Tibial nerve (tissue), 4 donors: ENCODE data around the gene CDH22. TPM values are rescaled to one million over a fixed set of nuclear protein-coding genes. Genes with fewer than 3 reads are reported as not detected.

Experiments used
- DNase-seq, 2 donors: peaks; one replicate each; pipeline ENCODE4 v3.0.0-alpha.2; 2019; ENCODE audit warnings: low spot score in 2 of 2
- H3K27ac ChIP-seq, 4 donors: fragments of 200-600 bp; sonication (generic) in 3 of 4; one replicate each; pipeline ENCODE4 v1.5.1; 2017 to 2019; ENCODE audit warnings: mild to moderate bottlenecking in 1 of 4
- H3K27me3 ChIP-seq, 2 donors: fragments of 200-600 bp; sonication (generic) in 1 of 2; one replicate each; pipeline versions ENCODE4 v1.5.1 to v1.6.0; 2017 to 2019
- H3K36me3 ChIP-seq, 3 donors: fragments of 200-600 bp; sonication (generic); one replicate each; pipeline ENCODE4 v1.5.1; 2018 to 2019
- H3K4me1 ChIP-seq, 4 donors: fragments of 200-600 bp; sonication (generic) in 3 of 4; one replicate each; pipeline ENCODE4 v1.5.1; 2017 to 2019
- H3K4me3 ChIP-seq, 4 donors: fragments of 200-600 bp; sonication (generic) in 3 of 4; one replicate each; pipeline ENCODE4 v1.5.1; 2017 to 2019; ENCODE audit warnings: mild to moderate bottlenecking in 1 of 4, moderate library complexity in 1 of 4
- H3K9me3 ChIP-seq, 4 donors: fragments of 200-600 bp; sonication (generic) in 3 of 4; one replicate each; pipeline ENCODE4 v1.5.1; 2017 to 2019
- CTCF ChIP-seq, 5 experiments: fragments of 200-600 bp in 3 of 5; fragments of 450-650 bp in 2 of 5; sonication (generic) in 3 of 5; IDR thresholded peaks; one replicate each; pipeline ENCODE4 v1.5.1; 2016 to 2019; ENCODE audit warnings: antibody characterized with exemption in 5 of 5, mild to moderate bottlenecking in 3 of 5, moderate library complexity in 2 of 5
- EP300 ChIP-seq, 2 donors: sonication (generic); formaldehyde crosslinking; IDR thresholded peaks; one replicate each; pipeline ENCODE4 v1.6.1; 2017; ENCODE audit warnings: antibody characterized with exemption in 2 of 2, mild to moderate bottlenecking in 1 of 2
- POLR2A ChIP-seq, 2 donors: fragments of 450-650 bp; IDR thresholded peaks; one replicate each; pipeline ENCODE4 v1.6.1; 2017; ENCODE audit warnings: antibody characterized with exemption in 2 of 2, mild to moderate bottlenecking in 2 of 2, moderate library complexity in 2 of 2
- WGBS, 2 donors: methylation state at CpG; one replicate each; pipeline ENCODE4 v1.1.5; 2018; 5-methylcytosine and 5-hydroxymethylcytosine counted together
- total RNA-seq, 4 donors: library from RNA; depleted of rRNA; stranded (reverse); fragments of >200 nt; gene quantifications; one replicate each; pipeline ENCODE4 v1.1.0, GENCODE V29; 2016

Gene CDH22
- total RNA-seq, 4 donors from 2014 or later, result 0.20 to 1.0 (median 0.60) TPM; not detected in 1

DNA sequence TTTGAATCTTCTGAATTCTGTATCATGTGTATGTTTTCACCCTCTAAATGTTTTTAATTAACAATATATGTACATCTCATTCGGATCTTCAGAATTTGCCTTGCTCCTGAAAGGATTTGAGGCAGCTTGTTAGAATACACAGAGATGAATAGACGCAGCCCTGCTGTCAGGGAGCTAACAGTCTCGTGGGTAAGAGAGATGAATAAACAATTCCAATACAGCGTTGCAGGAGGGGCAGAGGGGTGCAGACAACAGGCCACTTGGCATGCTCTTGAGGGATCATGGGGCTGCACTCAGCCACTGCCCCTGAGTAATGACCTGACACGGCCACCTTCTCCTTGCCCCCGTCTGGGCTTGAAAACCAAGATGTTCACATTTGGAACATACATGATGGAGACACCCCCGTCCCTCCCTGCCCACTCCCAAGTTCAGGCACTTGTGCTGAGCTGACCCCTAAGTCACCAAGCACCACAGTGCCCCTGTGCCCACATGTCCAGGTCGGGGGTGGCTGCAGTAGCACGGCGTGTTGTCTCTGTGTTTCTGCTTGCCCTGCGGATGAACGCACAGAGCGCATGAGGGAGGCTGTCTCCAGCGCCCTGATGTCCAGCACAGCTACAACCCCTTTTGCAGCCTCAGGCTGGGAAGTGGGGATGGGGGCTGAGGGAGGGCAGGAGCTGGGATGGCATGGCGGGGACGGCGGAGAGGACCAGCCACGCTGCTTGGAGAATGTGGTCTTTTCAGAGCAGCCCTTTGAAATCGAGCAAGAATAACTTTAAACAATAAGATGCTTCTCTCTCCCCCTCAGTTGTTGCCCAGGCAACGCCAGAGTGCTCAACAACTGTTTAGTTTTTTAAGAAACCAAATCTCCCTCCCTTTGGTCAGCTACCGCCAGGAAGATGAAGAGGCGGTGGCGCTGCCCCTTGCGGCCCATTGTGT is 33.0 kb upstream of the CDH22 start:
- 26 to 31% methylated on average over 24 of the region's 24 CpGs for WGBS, 2 donors
- H3K9me3 ChIP-seq, result no peaks in the 10 kb centered on the region
- H3K4me3 ChIP-seq, result no peak overlapping the region
- DNase-seq, result no peak
- no peak for TF ChIP-seq CTCF (IDR thresholded peaks at IDR 0.05)
- TF ChIP-seq POLR2A (IDR thresholded peaks at IDR 0.05), result no peak
- no peak for TF ChIP-seq EP300 (IDR thresholded peaks at IDR 0.05)
- no peak overlapping the region for H3K27ac ChIP-seq
- peaks cover 0 to 28% (median 6%) of the 10 kb centered on the region in 4 donors for H3K4me1 ChIP-seq
- peaks cover 0 to 5% (median 0%) of the 10 kb centered on the region in 3 donors for H3K36me3 ChIP-seq
- peaks cover 0 to 51% of the 10 kb centered on the region in 2 donors for H3K27me3 ChIP-seq

DNA sequence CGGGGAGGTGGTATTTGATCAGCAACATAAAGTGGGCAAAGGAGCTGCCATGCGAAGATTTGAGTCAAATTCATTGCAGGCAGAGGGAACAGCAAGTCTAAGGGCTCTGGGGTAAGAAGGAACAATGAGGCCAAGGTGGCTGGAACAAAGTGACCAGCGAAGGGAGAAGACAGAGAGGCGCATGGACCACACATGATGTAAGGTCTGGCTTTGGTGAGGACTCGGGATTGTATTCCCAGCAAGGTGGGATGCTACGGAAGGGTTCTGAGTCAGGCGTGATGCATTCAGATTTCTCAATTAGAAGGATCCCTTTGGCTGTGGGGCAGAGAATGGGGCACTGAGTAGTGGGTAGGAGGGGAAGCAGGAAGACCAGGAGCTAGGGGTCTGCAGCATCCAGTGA is 30.7 kb upstream of the CDH22 start:
- no peaks in the 10 kb centered on the region for H3K36me3 ChIP-seq
- peaks cover 0 to 68% of the 10 kb centered on the region in 2 donors for H3K27me3 ChIP-seq
- no peak overlapping the region for H3K4me3 ChIP-seq
- H3K4me1 ChIP-seq, result peaks cover 0 to 28% (median 6%) of the 10 kb centered on the region in 4 donors
- no peaks in the 10 kb centered on the region for H3K9me3 ChIP-seq
- no peak for DNase-seq
- no peak overlapping the region for H3K27ac ChIP-seq
- WGBS, 2 donors, result 79 to 84% methylated on average over 7 of the region's 7 CpGs
- TF ChIP-seq CTCF (IDR thresholded peaks at IDR 0.05) (no peak), EP300 (IDR thresholded peaks at IDR 0.05) (no peak), POLR2A (IDR thresholded peaks at IDR 0.05) (no peak)

DNA sequence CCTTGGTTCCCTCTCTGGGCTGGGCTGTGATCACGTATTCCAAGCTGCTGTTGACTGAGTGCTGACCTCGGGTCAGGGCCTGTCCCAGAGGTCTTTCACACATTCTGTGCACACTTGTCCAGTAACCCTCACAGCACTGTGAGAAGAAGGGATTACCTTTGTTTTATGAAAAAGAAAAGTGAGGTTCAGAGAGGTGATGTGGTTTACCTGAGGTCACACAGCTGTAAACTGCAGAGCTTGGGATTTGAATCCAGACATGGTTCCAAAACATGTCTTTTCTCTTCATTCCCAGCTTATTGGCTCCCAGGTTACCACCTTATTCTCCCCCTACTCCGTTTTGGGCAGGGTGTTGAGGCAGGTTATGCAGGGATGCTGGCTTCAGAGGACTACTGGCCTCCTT is 28.4 kb upstream of the CDH22 start:
- DNase-seq, result no peak
- Histone ChIP-seq H3K36me3 (no peaks in the 10 kb centered on the region), H3K27me3 (peaks cover 0 to 87% of the 10 kb centered on the region in 2 donors), H3K27ac (no peak overlapping the region), H3K9me3 (no peaks in the 10 kb centered on the region), H3K4me3 (no peak overlapping the region), H3K4me1 (peaks cover 0 to 8% (median 3%) of the 10 kb centered on the region in 4 donors)
- no peak for TF ChIP-seq EP300 (IDR thresholded peaks at IDR 0.05)
- TF ChIP-seq POLR2A (IDR thresholded peaks at IDR 0.05), result no peak
- TF ChIP-seq CTCF (IDR thresholded peaks at IDR 0.05), result no peak
- WGBS, 2 donors, result 55 to 67% methylated on average over 3 of the region's 3 CpGs

GRCh38 chr20:46334303-46334904 is 26.1 kb upstream of the CDH22 start:
- peaks cover 0 to 4% (median 0%) of the 10 kb centered on the region in 4 donors for H3K4me1 ChIP-seq
- no peak overlapping the region for H3K4me3 ChIP-seq
- TF ChIP-seq EP300 (IDR thresholded peaks at IDR 0.05) (no peak), CTCF (IDR thresholded peaks at IDR 0.05) (no peak), POLR2A (IDR thresholded peaks at IDR 0.05) (no peak)
- H3K9me3 ChIP-seq, result no peaks in the 10 kb centered on the region
- no peaks in the 10 kb centered on the region for H3K36me3 ChIP-seq
- no peak for DNase-seq
- WGBS, 2 donors, result 37 to 48% methylated on average over 9 of the region's 9 CpGs
- no peak overlapping the region for H3K27ac ChIP-seq
- H3K27me3 ChIP-seq, result peaks cover 0 to 82% of the 10 kb centered on the region in 2 donors
